K562 (cell line): ENCODE data around the gene SLC4A11.

Source experiments
- CBX3 ChIP-seq, 2 experiments: IDR thresholded peaks; 1 replicate in 1 of 2; 2 replicates in 1 of 2; pipeline ENCODE4 v1.6.1; 2012; ENCODE audit warnings: inconsistent platforms in 2 of 2, low read length in 2 of 2, borderline replicate concordance in 1 of 2, control low read depth in 1 of 2
- GABPA ChIP-seq: fragments of 200-800 bp; sonication (Bioruptor generic); conservative IDR thresholded peaks from 2 replicates; pipeline ENCODE4 v1.6.1; 2016; ENCODE audit warnings: low read depth, missing genetic modification characterization, missing compliant biosample characterization
- GATA2 ChIP-seq: sonication (generic); formaldehyde crosslinking; IDR thresholded peaks from 2 replicates; pipeline ENCODE4 v1.4.0; 2020; ENCODE audit warnings: mild to moderate bottlenecking, missing genetic modification reagents
- NFE2L1 ChIP-seq: fragments of 450-650 bp; IDR thresholded peaks from 2 replicates; pipeline ENCODE4 v1.6.1; 2016; ENCODE audit warnings: missing genetic modification characterization, low read depth, mild to moderate bottlenecking, missing compliant biosample characterization, moderate library complexity, borderline replicate concordance
- RHOXF2B ChIP-seq: fragments of 250-450 bp; sonication (Bioruptor Pico); conservative IDR thresholded peaks from 2 replicates; pipeline ENCODE4 v1.5.1; 2021
- TEAD2 ChIP-seq: fragments of 450-650 bp; IDR thresholded peaks from 2 replicates; pipeline ENCODE4 v1.6.1; 2016; ENCODE audit warnings: missing genetic modification characterization, control low read depth, missing compliant biosample characterization
- ZC3H11A ChIP-seq: IDR thresholded peaks from 2 replicates; pipeline ENCODE4 v1.6.1; 2012; ENCODE audit warnings: low read depth, low read length, improper control_type of control experiment

GRCh38 chr20:3228750-3229032 lies 10.3 kb downstream of the SLC4A11 start:
- TF ChIP-seq GATA2 (CRISPR knock-in tag) (no peak), ZC3H11A (no peak), TEAD2 (tag) (no peak), GABPA (tag) (no peak), NFE2L1 (tag) (no peak), CBX3 (IDR thresholded peaks at IDR 0.05; ENCODE audit: borderline replicate concordance in 1 of 2, low read length in 2 of 2) (no peak), RHOXF2B (CRISPR knock-in tag) (no peak)
